Measurements from ENCODE around the gene PDE6H. TPM values are rescaled to one million over a fixed set of nuclear protein-coding genes. Genes with fewer than 3 reads are reported as not detected.

Gene PDE6H
- polyA plus RNA-seq, 4 donors = 0.14 to 0.27 TPM; not detected in 2

DNA sequence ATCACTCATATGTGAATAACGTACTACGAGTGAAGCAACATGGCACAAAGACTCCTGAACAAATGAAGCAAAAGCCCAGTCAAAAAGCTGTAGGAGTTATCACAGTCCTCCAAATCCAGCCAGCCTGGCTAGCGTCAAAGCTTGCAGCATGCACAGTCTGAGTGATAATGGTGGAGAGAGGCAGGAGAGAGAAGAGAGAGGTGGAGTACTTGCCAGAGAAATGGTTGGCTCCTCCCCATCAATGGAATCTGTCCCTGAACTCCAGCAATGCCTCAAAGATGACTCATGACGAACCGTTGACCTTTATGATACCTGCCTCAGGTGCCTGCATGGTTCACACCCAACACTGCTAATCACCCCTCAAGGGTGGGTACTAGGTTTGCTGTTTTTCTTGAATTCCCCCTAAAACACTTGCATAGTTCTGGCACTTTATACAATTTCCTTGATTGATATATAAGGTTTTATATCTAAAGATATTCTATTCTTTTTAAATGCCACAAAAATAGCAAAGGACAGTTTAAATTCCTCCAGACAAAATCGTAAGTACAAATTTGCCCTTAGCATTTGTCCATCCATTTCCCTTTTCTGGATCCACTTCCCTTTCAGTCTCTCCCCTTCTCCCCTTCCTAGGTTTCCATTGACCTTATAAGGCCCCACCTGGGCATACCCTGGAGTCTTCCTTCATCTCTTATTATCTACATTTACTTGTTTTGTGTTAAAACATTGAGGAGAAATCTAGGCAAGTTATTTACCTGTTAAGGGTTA lies 21.7 kb upstream of the PDE6H start:
- DNase-seq (ENCODE audit: low read depth in 4 of 4, low spot score in 3 of 4) = no peak

- no peak for DNase-seq (ENCODE audit: low read depth in 4 of 4, low spot score in 3 of 4)
Measured at GRCh38 chr12:14951851-14952250, 21.0 kb upstream of the PDE6H start.

DNA sequence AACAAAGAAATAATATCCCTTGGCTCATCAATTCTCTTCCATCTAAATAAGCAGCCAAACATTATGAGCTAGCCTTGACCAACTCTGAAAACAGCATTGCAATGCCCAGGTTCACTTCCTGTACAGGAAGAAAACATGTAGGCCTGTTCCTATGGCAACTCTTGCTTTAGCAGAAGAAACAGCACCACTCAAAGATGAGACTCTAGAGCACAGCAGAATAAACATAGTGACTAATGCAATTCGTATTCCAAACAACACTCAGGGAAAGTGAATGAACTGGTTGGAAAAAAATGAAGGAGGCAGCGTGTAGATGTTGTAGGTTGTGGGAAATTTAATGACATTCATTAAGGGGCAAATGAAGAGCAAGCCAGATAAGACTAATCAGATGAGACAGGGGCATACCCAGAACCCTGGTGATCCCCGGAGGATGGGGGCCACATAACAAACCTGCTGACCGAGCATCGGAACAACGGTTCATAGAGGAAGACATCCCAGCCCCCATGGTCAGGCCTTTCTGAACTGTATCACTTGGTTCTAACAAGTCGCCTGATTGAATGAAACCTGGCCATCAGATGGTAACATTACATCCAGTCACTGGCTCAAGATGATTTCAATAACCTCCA lies 20.4 kb upstream of the PDE6H start:
- DNase-seq (ENCODE audit: low read depth in 4 of 4, low spot score in 3 of 4) = no peak

GRCh38 chr12:14953752-14954151 lies 19.1 kb upstream of the PDE6H start:
- no peak for DNase-seq (ENCODE audit: low read depth in 4 of 4, low spot score in 3 of 4)

- DNase-seq (ENCODE audit: low read depth in 4 of 4, low spot score in 3 of 4) = no peak
Measured at GRCh38 chr12:14954269-14954668, 18.6 kb upstream of the PDE6H start.

GRCh38 chr12:14956024-14956891 lies 16.6 kb upstream of the PDE6H start:
- DNase-seq (ENCODE audit: low read depth in 4 of 4, low spot score in 3 of 4) = no peak

GRCh38 chr12:14956905-14957304 lies 15.9 kb upstream of the PDE6H start:
- DNase-seq (ENCODE audit: low read depth in 4 of 4, low spot score in 3 of 4) = no peak

GRCh38 chr12:14957551-14958168 lies 15.2 kb upstream of the PDE6H start:
- no peak for DNase-seq (ENCODE audit: low read depth in 4 of 4, low spot score in 3 of 4)

GRCh38 chr12:14958361-14959125 lies 14.3 kb upstream of the PDE6H start:
- no peak for DNase-seq (ENCODE audit: low read depth in 4 of 4, low spot score in 3 of 4)

- DNase-seq (ENCODE audit: low read depth in 4 of 4, low spot score in 3 of 4) = no peak
Measured at GRCh38 chr12:14959126-14959440, 13.8 kb upstream of the PDE6H start.

DNA sequence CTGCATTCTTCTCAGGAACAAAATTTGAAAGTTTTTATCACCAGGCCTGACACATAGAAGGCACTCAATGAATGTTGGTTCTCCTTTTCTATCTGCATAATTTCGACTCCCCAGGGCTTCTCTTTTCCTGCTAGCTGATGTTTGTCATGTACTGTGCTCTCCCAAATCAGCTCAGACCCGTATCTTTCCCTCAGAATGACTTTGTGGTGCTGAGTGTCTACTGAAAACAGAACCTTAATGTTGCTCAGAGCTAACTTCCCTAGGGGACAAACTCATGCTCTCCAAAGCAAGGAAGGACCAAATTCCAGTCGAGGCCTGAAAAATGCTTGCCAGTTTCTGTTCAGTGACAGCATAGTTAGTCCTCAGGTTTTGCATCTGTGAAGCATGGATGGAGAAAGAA lies 13.4 kb upstream of the PDE6H start:
- no peak for DNase-seq (ENCODE audit: low read depth in 4 of 4, low spot score in 3 of 4)

GRCh38 chr12:14959916-14960496 lies 12.8 kb upstream of the PDE6H start:
- no peak for DNase-seq (ENCODE audit: low read depth in 4 of 4, low spot score in 3 of 4)

DNA sequence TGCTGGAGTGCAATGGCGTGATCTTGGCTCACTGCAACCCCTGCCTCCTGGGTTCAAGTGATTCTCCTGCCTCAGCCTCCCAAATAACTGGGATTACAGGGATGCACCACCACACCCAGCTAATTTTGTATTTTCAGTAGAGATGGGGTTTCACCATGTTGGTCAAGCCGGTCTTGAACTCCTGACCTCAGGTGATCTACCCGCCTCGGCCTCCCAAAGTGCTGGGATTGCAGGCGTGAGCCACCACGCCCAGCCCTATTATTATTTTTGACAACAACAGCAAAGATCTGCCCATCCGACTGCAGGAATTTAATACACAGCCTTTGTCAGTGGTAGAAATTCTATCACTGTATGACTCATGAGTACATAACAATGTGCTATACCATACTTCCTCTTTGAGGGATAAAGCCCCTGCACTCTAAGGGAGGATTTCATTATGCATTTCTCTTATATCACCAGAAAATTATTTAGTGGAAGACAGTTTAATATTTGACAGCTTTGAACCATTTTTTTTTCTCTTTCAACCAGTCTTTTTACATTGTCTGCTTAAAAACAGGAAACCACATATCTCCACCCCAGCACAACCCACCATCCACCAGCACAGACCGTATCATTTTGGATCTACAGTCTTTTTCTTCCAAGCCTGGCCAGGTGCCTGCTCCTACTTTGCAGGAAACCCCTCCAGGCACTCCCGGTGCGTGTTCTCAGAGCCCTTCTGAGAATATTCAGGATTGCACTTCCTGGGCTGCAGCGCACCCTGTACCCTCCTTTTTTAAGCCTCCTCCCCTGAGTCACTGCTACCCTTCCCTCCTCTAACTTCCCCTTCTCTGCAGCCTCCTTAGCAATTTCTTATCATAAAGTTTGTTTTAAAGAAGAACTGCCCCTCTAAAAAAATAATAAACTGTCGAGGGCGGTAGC lies 12.0 kb upstream of the PDE6H start:
- DNase-seq (ENCODE audit: low read depth in 4 of 4, low spot score in 3 of 4) = no peak

- DNase-seq (ENCODE audit: low read depth in 4 of 4, low spot score in 3 of 4) = no peak
Measured at GRCh38 chr12:14961466-14962152, 11.2 kb upstream of the PDE6H start, which contains the start of gene ARHGDIB. Gene ARHGDIB (minus strand): TSS chr12:14961601. CDS start chr12:14950712, 10,889 bp downstream.

GRCh38 chr12:14962153-14962539 lies 10.7 kb upstream of the PDE6H start:
- no peak for DNase-seq (ENCODE audit: low read depth in 4 of 4, low spot score in 3 of 4)

DNA sequence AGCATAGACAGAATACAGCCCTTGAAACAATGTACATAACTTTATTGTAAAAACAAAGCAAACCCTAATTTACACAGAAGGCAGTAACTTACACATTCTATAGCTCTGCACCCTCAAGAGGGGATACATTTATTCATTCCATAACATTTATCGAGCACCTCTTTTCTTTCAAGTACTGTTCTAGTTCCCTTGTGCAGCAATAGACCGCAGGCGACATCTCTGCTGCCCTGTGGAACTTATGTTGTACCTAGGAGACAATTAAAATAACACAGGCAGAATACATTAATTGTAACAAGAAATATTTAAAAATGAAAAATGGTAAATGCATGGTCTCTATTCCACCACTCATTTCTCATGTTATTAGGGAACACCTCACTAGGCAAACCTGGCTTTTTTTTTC lies 10.0 kb upstream of the PDE6H start:
- DNase-seq (ENCODE audit: low read depth in 4 of 4, low spot score in 3 of 4) = no peak

GRCh38 chr12:14963520-14963919 lies 9.3 kb upstream of the PDE6H start:
- DNase-seq (ENCODE audit: low read depth in 4 of 4, low spot score in 3 of 4) = no peak

- DNase-seq (ENCODE audit: low read depth in 4 of 4, low spot score in 3 of 4) = no peak
Measured at GRCh38 chr12:14964406-14964805, 8.4 kb upstream of the PDE6H start.

Measured in right renal pelvis (tissue), 4 donors.